UCSD-AML1 (cell line): ENCODE data around the gene SKIDA1.

Experiments
- DNase-seq: peaks from one replicate; lab custom pipeline; 2025; ENCODE audit not compliant: unreplicated experiment; lab: John Stamatoyannopoulos, UW

SKIDA1 gene

DNA sequence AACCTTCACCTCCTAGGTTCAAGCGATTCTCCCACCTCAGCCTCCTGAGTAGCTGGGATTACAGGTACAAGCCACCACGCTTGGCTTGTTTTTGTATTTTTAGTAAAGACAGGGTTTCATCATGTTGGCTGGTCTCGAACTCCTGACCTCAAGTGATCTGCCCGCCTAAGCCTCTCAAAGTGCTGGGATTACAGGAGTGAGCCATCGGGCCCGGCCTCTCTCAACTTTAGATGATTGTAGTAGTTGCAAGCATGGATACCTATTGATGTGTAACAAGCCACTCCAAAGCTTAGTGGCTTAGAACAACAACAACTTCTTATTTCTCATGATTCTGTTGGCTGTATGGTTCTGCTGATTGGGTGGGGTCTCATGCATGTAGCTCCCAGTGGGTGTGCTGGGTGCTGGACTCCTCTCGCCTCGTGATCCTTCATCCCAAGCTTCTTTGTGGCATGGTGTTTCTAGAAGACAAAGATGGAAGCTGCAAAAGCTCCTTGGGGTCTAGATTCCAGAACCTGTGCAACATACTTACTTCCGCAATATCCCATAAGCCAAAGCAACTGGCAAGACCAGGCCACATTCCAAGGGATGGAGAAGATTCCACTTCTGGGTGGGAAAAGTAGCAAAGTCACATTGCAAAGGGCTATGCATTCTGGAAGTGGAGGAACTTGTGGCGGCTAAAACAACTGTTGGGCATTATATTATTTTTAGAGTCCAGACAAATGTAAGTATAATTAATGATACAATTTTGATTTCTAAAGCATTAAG lies 37.9 kb downstream of the SKIDA1 start:
- DNase-seq: no peak

GRCh38 chr10:21482821-21483220 lies 42.7 kb downstream of the SKIDA1 start:
- no peak for DNase-seq

DNA sequence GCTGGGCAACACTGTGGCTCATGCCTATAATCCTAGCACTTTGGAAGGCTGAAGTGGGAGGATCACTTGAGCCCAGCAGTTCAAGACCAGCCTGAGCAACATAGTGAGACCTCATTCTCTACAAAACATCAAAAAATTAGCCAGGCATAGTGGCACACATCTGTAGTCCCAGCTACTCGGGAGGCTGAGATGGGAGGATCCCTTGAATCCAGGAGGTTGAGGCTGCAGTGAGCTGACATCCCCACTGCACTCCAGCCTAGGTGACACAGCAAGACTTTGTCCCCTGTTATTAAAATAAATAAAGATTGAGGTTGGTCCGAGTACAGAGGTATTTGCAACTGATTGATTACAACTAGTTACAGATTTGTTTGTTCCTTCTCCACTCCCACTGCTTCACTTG lies 44.1 kb downstream of the SKIDA1 start:
- DNase-seq: no peak

GRCh38 chr10:21479570-21480315 lies 45.7 kb downstream of the SKIDA1 start:
- DNase-seq: no peak

DNA sequence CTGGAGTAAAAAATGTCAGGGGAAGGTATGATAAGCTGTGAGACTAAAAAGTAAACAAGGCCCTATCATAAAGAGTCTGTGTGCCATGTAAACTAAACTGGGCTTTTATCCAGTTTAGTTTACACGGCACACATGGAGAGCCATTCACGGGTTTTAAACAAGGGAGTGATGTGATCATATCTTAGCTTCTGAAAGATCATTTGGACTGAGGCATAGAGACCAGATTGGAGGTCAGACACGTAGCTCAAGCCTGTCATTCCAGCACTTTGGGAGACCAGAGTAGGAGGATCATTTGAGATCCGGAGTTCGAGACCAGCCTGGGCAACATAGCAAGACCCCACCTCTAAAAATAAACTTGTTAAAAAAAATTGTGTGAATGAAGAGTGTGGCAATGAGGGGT lies 50.1 kb downstream of the SKIDA1 start:
- no peak for DNase-seq

- DNase-seq: no peak
Measured at GRCh38 chr10:21473541-21473940, 51.9 kb downstream of the SKIDA1 start.

DNA sequence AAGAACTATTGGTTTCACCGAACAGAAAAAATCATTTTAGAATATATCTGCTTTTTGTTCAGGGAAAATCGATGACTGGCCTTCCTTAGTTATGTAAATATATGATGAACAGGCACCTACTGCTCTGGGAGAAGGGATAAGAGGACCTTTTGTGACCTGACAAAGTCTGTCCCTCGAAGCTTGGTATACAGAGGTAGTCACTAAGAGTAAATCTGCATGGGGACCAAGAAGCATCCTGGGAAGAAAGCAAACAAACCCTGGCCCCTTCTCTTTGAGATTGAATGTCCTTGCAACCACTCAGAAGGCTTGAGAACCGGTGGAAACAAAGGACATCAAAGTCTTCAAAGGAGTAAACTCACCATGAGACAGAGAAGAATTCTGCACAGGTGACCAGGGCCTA lies 52.3 kb downstream of the SKIDA1 start:
- DNase-seq: no peak

- DNase-seq: no peak
Measured at GRCh38 chr10:21468086-21468485, 57.4 kb downstream of the SKIDA1 start.

DNA sequence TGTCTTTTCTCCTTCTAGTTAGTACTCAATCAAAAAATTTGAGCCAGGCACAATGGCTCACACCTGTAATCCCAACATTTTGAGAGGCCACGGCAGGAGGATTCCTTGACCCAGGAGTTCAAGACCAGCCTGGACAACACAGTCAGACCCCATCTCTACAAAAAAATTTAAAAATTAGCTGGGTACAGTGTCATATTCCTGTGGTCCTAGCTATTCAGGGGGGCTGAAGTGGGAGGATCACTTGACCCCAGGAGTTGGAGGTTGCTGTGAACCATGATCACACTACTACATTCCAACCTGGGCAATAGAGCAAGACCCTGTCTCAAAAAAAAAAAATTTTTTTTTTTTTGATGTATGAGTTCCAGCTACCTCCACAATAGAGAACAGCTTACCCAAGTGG lies 57.8 kb downstream of the SKIDA1 start:
- no peak for DNase-seq

DNA sequence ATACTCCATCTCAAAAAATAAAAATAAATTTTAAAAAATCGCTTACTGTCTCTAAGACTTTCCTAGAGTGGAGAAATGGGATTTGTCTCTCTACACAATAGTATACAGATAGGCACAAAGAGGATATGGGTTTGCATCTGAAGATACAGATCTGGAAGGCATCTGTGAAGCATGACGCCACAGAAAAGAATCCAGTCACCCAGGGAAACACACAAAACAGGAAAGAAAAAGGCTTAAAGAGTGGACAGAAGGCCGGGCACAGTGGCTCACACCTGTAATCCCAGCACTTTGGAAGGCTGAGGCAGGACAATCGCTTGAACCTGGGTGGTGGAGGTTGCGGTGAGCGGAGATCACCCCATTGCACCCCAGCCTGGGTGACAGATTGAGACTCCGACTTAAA lies 61.3 kb downstream of the SKIDA1 start:
- DNase-seq: no peak
